Middle frontal gyrus (tissue), 1 donor: Measurements from ENCODE around the gene DMRT2.

Source experiments
- DNase-seq: peaks from one replicate; pipeline ENCODE4 v3.0.0-alpha.2; 2015; ENCODE audit warnings: low spot score; ENCODE audit errors: extremely low spot score

DMRT2 gene

GRCh38 chr9:1050125-1050895 is at the start of gene DMRT2:
Gene DMRT2, plus strand, starts transcription at chr9:1050357. Its CDS starts 1,257 bp downstream, at chr9:1051614.
- peak; percentile 78 for DNase-seq

GRCh38 chr9:1001838-1002237 is 48.3 kb upstream of the DMRT2 start:
- no peak for DNase-seq

GRCh38 chr9:1002678-1003077 is 47.5 kb upstream of the DMRT2 start:
- DNase-seq: no peak

DNA sequence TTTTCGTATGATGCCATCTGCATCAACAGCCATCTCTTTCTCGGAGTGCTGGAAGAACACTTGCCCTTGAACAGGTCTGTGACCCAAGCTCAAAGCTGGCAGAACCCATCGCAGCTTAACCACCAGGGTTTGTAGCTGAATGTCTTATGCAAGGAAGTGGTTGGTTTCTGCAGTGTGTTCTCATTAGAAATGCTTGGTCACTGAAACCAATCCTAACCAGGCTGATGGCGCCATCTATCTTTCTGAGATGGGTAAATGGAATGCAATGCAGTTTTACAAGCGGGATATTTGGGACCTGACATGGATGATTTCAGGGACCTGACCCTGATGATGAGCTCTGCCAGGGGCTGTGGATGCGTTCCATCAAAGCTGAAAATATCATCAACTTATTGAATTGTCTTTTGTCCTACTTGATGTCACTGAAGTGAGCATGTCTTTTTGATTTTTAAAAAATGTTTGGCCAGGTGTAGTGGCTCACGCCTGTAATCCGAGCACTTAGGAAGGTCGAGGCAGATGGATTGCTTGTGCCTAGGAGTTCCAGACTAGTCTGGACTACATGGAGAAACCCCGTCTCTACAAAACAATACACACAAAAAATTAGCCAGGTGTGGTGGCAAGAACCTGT is 45.0 kb upstream of the DMRT2 start:
- no peak for DNase-seq

- DNase-seq: no peak
Measured at GRCh38 chr9:1007312-1007711, 42.8 kb upstream of the DMRT2 start.

- DNase-seq: no peak
Measured at GRCh38 chr9:1008216-1008615, 41.9 kb upstream of the DMRT2 start.

DNA sequence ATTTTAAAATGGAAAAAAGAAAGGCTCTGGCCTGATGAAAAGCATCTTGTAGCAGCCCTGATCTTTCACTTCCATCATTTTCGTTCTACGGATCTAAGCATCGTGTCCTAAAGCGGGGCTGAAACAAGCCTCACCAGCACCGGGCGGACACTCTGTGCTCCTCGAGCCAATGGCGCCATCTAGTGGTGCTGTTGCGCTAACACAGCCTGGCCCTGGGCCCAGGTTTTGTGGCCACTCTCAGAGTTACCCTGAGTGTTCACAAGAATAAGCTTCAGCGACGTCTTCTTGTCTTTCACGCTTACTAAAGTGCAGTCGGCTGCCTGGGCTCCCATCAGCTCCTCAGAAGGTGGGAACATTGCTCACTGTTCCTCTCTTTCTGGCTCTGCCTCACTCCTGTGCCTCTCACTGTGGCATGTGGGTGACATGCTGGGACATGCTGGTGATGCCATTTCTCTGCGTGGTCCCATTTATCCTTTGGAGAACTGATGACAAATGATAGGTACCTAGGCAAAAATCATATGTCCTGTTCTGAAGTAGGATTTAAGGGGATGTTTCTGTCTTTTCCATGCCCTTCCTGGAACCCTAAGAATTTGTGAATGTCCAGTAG is 41.0 kb upstream of the DMRT2 start:
- peak; percentile 85 for DNase-seq

GRCh38 chr9:1013021-1013420 is 37.1 kb upstream of the DMRT2 start:
- no peak for DNase-seq

DNA sequence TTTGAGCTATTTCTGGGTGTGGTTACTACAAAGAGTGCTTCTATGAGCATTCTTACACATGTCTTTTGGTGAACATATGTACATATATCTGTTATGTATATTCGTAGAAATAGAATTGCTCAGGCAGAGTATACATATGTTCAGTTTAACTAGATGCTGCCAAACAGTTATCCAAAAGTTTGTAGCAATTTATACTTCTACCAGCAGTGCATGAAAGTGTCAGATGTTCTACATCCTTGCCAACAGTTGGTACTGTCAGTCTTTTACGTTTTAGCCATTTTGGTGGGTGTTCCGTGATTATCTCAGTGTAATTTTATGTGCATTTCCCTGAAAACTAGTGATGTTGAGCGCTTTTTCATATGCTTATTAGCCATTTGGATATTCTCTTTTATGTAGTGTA is 35.9 kb upstream of the DMRT2 start:
- no peak for DNase-seq

DNA sequence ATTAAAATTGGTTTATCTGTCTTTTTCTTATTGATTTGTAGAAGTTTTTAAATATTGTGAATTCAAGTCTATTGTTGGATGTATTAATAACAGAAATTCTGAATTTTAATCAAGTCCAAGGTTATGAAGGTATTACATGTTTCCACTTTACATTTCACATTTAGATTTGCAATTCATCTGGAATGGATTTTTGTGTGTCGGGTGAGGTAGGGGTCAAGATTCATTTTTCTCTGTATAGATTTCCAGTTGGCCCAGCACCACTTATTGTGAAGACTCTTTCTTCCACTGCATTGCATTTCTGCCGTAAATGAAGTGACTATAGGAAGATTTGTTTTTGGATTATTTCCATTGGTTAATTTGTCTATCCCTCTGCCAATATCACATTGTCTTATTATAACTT is 35.5 kb upstream of the DMRT2 start:
- no peak for DNase-seq

DNA sequence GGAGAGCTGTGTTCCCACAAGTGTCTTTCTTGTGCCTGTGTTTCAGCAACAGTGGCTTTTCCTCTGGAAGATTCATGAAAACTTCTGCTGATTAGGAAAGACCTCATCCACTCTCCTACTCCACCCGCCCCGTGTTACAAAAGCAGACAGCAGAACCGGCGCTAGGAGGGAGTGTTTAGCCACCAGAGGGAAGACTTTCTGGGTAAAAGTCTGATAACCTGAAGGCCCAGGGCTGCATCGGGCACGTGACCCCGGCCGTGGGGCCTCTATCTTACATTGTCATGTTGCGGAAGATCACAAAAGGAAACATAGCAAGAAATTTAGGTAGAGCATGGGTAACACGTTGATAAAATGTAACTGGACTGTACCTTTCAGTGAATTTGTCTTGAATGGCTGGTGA is 32.0 kb upstream of the DMRT2 start:
- no peak for DNase-seq

DNA sequence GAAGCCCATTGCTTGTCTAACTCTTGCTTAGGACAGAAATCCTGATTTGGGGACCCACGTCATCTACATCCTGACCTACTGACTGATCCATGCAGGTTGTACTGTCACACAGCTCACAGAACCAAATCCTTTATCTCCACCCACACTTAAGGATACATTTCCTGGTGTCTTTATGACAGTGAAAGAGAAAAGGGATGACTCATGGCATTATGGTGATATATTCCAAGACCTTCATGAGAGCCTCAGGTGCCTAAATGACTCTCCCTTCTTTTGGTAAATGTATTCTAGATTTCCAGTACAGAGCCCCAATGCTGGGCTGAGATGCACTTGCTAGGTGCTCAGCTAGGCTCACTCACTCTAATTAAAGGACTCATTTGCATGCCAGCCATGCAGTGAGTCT is 26.0 kb upstream of the DMRT2 start:
- DNase-seq: no peak

DNA sequence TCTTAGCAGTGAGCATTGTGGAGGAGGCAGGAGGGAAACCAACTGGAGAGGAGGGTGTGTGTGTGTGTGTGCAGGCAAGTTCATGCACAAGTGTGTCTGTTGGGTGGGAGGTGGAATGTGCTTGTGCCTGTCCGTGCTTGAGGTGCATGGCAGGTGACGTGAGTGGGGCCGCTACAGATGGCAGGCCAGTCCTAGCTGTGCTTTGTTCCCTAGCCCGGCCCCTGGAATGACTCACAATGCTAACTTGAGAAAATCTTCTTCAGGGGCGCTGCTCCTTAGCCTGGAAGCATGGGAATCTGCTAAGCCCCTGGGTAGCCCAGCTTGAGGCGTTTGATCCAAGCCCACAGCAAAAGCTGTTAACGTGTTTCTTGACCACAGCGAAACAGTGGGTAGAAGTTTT is 25.0 kb upstream of the DMRT2 start:
- DNase-seq: no peak

GRCh38 chr9:1026219-1026618 is 23.9 kb upstream of the DMRT2 start:
- DNase-seq: no peak

- DNase-seq: no peak
Measured at GRCh38 chr9:1028501-1029190, 21.5 kb upstream of the DMRT2 start.

- no peak for DNase-seq
Measured at GRCh38 chr9:1031951-1032601, 18.1 kb upstream of the DMRT2 start.

GRCh38 chr9:1034271-1034670 is 15.9 kb upstream of the DMRT2 start:
- DNase-seq: no peak

DNA sequence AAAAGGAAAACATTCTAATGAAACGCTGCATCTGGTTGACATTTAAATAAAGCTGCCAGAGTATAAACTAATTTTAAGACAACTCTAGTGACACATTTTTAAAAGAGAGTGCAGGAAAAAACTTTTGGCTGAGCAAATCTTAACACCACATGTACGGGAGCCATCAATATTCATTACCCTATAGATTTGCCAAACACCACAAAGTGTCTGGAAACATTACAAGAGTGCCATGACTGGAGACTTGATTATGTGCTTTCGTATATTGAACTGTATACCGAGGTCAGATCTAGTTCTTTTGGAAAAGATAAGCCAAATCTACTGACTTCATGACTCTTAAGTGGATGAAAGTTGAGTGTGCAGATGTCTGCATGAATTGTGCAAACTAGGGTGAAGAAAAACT is 10.6 kb upstream of the DMRT2 start:
- DNase-seq: no peak

DNA sequence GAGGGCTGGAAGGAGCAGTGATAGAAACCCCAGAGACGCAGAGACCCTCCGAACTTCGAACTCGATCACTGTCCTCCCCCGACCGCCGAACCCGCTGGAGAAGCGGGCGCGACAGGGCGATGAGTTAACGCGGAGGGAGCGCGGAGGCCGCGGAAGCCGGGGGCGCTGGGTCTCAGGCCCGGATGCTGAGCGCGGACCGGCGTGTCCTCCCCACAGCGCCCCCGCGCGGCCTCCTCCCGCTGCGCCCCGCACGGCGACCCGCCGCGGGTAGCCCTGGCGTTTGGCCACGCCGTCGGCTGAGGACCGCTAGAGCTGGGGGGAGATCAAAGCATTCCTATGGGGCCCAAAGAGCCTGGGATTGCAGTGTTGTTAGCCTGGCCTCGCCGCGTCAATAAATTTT is 7.7 kb upstream of the DMRT2 start:
- DNase-seq: no peak

- DNase-seq: no peak
Measured at GRCh38 chr9:1044643-1045042, 5.5 kb upstream of the DMRT2 start.
